GM12891 (cell line): ENCODE measurements around the gene MON2.

Experiments used
- POLR2AphosphoS5 ChIP-seq: IDR thresholded peaks from 2 replicates; pipeline ENCODE4 v1.6.1; 2011; ENCODE audit warnings: low read depth, low read length, control low read depth
- POU2F2 ChIP-seq: IDR thresholded peaks from 2 replicates; pipeline ENCODE4 v1.6.1; 2011; ENCODE audit warnings: low read depth, mild to moderate bottlenecking, control low read depth, low read length, moderate library complexity

GRCh38 chr12:62543741-62544140, 77.1 kb downstream of the MON2 start:
- no peak for TF ChIP-seq POLR2AphosphoS5
- TF ChIP-seq POU2F2, result no peak
